H9 (cell line): ENCODE data around the gene ZNF738. TPM values are rescaled to one million over a fixed set of nuclear protein-coding genes. Genes with fewer than 3 reads are reported as not detected.
"Not testable (repeated sequence)": the region's sequence is repeated elsewhere in the genome, so short reads cannot be mapped to it uniquely, and the experiment has no call there.

Experiments
- DNase-seq: peaks from one replicate; pipeline ENCODE4 v3.0.0-alpha.2; 2017
- H2AFZ ChIP-seq: one replicate; pipeline ENCODE4 v1.6.1; 2013; ENCODE audit warnings: mild to moderate bottlenecking, low read length, control low read depth, moderate library complexity
- H2AK5ac ChIP-seq: 2 replicates; pipeline ENCODE4 v1.6.1; 2013; ENCODE audit warnings: low read length, control low read depth, mixed read lengths; ENCODE audit not compliant: insufficient read length
- H2BK120ac ChIP-seq: one replicate; pipeline ENCODE4 v1.6.1; 2013; ENCODE audit warnings: low read depth, mild to moderate bottlenecking, low read length, control low read depth, inconsistent platforms; ENCODE audit not compliant: poor library complexity, severe bottlenecking
- H2BK12ac ChIP-seq: 2 replicates; pipeline ENCODE4 v1.6.1; 2013; ENCODE audit warnings: low read length, control low read depth, mixed read lengths, low read depth; ENCODE audit not compliant: insufficient read length
- H2BK15ac ChIP-seq: 2 replicates; pipeline ENCODE4 v1.6.1; 2013; ENCODE audit warnings: low read depth, low read length, control low read depth
- H2BK20ac ChIP-seq: one replicate; pipeline ENCODE4 v1.6.1; 2013; ENCODE audit warnings: low read depth, mild to moderate bottlenecking, low read length, control low read depth, inconsistent platforms; ENCODE audit not compliant: poor library complexity, severe bottlenecking
- H2BK5ac ChIP-seq: 2 replicates; pipeline ENCODE4 v1.6.1; 2013; ENCODE audit warnings: low read length, control low read depth, mixed read lengths; ENCODE audit not compliant: insufficient read length
- H3K14ac ChIP-seq: 2 replicates; pipeline ENCODE4 v1.6.1; 2013; ENCODE audit warnings: low read length, control low read depth; ENCODE audit not compliant: insufficient read depth
- H3K18ac ChIP-seq: 2 replicates; pipeline ENCODE4 v1.6.1; 2013; ENCODE audit warnings: low read depth, mild to moderate bottlenecking, mixed read lengths, low read length, control low read depth; ENCODE audit not compliant: insufficient read length
- H3K23ac ChIP-seq: 2 replicates; pipeline ENCODE4 v1.6.1; 2013; ENCODE audit warnings: low read length, control low read depth, mixed read lengths, low read depth; ENCODE audit not compliant: insufficient read length
- H3K23me2 ChIP-seq: 2 replicates; pipeline ENCODE4 v1.6.1; 2013; ENCODE audit warnings: low read depth, mild to moderate bottlenecking, mixed read lengths, low read length, control low read depth; ENCODE audit not compliant: insufficient read length, poor library complexity, severe bottlenecking
- H3K27ac ChIP-seq: 2 replicates; pipeline ENCODE4 v1.5.1; 2013; ENCODE audit warnings: low read length, control low read depth, mixed read lengths, low read depth; ENCODE audit not compliant: insufficient read length
- H3K27me3 ChIP-seq: 2 replicates; pipeline ENCODE4 v1.6.1; 2013; ENCODE audit warnings: low read length, control low read depth, inconsistent platforms; ENCODE audit not compliant: insufficient read depth
- H3K4ac ChIP-seq: 2 replicates; pipeline ENCODE4 v1.6.1; 2013; ENCODE audit warnings: low read depth, mild to moderate bottlenecking, control low read depth, inconsistent platforms, low read length, moderate library complexity
- H3K4me1 ChIP-seq: 2 replicates; pipeline ENCODE4 v1.6.1; 2013; ENCODE audit warnings: low read length, control low read depth, inconsistent platforms; ENCODE audit not compliant: insufficient read depth
- H3K4me2 ChIP-seq: 2 replicates; pipeline ENCODE4 v1.6.1; 2013; ENCODE audit warnings: low read length, control low read depth, mixed read lengths; ENCODE audit not compliant: insufficient read length, insufficient read depth
- H3K56ac ChIP-seq: 2 replicates; pipeline ENCODE4 v1.6.1; 2013; ENCODE audit warnings: low read depth, mild to moderate bottlenecking, mixed read lengths, low read length, control low read depth; ENCODE audit not compliant: insufficient read length
- H3K79me1 ChIP-seq: 2 replicates; pipeline ENCODE4 v1.6.1; 2013; ENCODE audit warnings: low read depth, mild to moderate bottlenecking, moderate library complexity, low read length, control low read depth, inconsistent platforms; ENCODE audit not compliant: insufficient read depth, poor library complexity, severe bottlenecking
- H3K79me2 ChIP-seq: 2 replicates; pipeline ENCODE4 v1.6.1; 2013; ENCODE audit warnings: low read length, control low read depth, inconsistent platforms; ENCODE audit not compliant: insufficient read depth
- H3K9ac ChIP-seq: 2 replicates; pipeline ENCODE4 v1.6.1; 2013; ENCODE audit warnings: low read length, control low read depth, mixed read lengths; ENCODE audit not compliant: insufficient read length; ENCODE audit errors: extremely low read depth
- H3K9me3 ChIP-seq: one replicate; pipeline ENCODE4 v1.6.1; 2013; ENCODE audit warnings: low read depth, low read length, inconsistent platforms; ENCODE audit not compliant: control insufficient read depth
- H3T11ph ChIP-seq: one replicate; pipeline ENCODE4 v1.6.1; 2013; ENCODE audit warnings: mild to moderate bottlenecking, low read length, control low read depth, inconsistent platforms
- H4K20me1 ChIP-seq: one replicate; pipeline ENCODE4 v1.6.1; 2013; ENCODE audit not compliant: control insufficient read depth, insufficient read length, insufficient read depth
- H4K5ac ChIP-seq: 2 replicates; pipeline ENCODE4 v1.6.1; 2013; ENCODE audit warnings: low read depth, mild to moderate bottlenecking, mixed read lengths, low read length, control low read depth; ENCODE audit not compliant: insufficient read length
- H4K8ac ChIP-seq: replicated peaks from 2 replicates; pipeline ENCODE4 v1.6.1; 2013; ENCODE audit warnings: low read length, control low read depth, mixed read lengths, low read depth; ENCODE audit not compliant: insufficient read length
- H4K91ac ChIP-seq: 2 replicates; pipeline ENCODE4 v1.6.1; 2013; ENCODE audit warnings: low read depth, mild to moderate bottlenecking, moderate library complexity, mixed read lengths, low read length, control low read depth; ENCODE audit not compliant: insufficient read length
- H3K27ac Mint-ChIP-seq, 3 experiments: 2 replicates in 2 of 3; 3 replicates in 1 of 3; pipeline ENCODE4 v1.8.0; 2020 to 2021; ENCODE audit warnings: mixed read lengths in 3 of 3, mild to moderate bottlenecking in 1 of 3, moderate library complexity in 1 of 3
- H3K27me3 Mint-ChIP-seq: 2 replicates; pipeline ENCODE4 v1.8.0; 2021; ENCODE audit warnings: low read depth, mild to moderate bottlenecking, moderate library complexity, mixed read lengths
- H3K36me3 Mint-ChIP-seq, 3 experiments: 2 replicates in 2 of 3; 3 replicates in 1 of 3; pipeline ENCODE4 v1.8.0; 2020 to 2021; ENCODE audit warnings: low read depth in 3 of 3, mixed read lengths in 3 of 3; ENCODE audit not compliant: insufficient read depth in 1 of 3
- H3K4me1 Mint-ChIP-seq, 2 experiments: 2 replicates each; pipeline ENCODE4 v1.8.0; 2020; ENCODE audit warnings: mixed read lengths in 2 of 2
- H3K4me3 Mint-ChIP-seq, 2 experiments: 2 replicates in 1 of 2; 3 replicates in 1 of 2; pipeline ENCODE4 v1.8.0; 2020 to 2021; ENCODE audit warnings: mild to moderate bottlenecking in 2 of 2, mixed read lengths in 2 of 2, moderate library complexity in 1 of 2
- H3K9me3 Mint-ChIP-seq, 2 experiments: 2 replicates in 1 of 2; 3 replicates in 1 of 2; pipeline ENCODE4 v1.8.0; 2020; ENCODE audit warnings: mild to moderate bottlenecking in 2 of 2, mixed read lengths in 2 of 2, moderate library complexity in 1 of 2
- WGBS: extraction: QIAGEN DNeasy Blood & Tissue Kit; methylation state at CpG from one replicate; pipeline ENCODE4 v1.1.7; 2013; ENCODE audit warnings: missing lambda C conversion rate, low lambda C conversion rate, mixed read lengths; ENCODE audit not compliant: insufficient read length; ENCODE audit errors: extremely low coverage; 5-methylcytosine and 5-hydroxymethylcytosine counted together
- total RNA-seq: library from RNA; stranded (reverse); gene quantifications from 2 replicates; pipeline ENCODE4 v1.2.1, GENCODE V29; 2021
- TF ChIP-seq, protein P1 (sequence below): fragments of 200-600 bp; sonication (generic); conservative IDR thresholded peaks from 3 replicates; pipeline ENCODE4 v1.8.0; 2021; ENCODE audit warnings: antibody characterized with exemption, mild to moderate bottlenecking

Gene ZNF738
- total RNA-seq, 1 experiment from 2014 or later, result 63.3 TPM

DNA sequence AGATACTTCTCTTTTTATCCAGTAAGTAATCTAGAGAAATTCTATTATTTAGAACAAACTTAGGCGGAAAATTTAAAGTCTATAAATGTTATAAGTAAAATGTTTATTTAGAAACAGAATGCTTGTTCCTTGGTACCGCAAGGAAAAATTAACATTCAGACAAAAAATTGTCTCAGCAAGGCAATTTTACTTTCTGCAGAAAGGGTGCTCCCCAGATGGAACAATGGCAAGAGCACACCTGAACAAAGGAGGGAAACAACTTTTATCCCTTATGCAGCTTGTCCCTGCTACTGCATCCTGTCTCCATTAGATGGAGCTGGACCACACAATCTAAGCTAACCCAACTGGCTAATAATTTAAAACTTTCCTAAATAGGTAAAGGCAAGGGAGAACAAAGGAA, 23.1 kb upstream of the ZNF738 start:
- WGBS, result no CpG with 5 or more reads among the region's 2 CpGs

DNA sequence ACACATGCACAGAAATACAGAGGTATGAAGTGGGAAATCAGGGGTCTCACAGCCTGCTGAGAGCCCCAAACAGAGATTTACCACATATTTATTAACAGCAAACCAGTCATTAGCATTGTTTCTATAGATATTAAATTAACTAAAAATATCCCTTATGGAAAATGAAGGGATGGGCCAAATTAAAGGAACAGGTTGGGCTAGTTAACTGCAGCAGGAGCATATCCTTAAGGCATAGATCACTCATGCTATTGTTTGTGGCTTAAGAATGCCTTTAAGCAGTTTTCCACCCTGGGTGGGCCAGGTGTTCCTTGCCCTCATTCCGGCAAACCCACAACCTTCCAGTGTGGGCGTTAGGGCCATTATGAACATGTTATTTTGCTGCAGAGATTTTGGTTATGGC, 14.0 kb upstream of the ZNF738 start:
- H4K5ac ChIP-seq, H3K23ac ChIP-seq, H2BK5ac ChIP-seq, H2AK5ac ChIP-seq, H3K27ac ChIP-seq, H3K4me1 Mint-ChIP-seq, H2BK120ac ChIP-seq, H2BK15ac ChIP-seq, H3K9ac ChIP-seq, H4K91ac ChIP-seq, H3K27me3 Mint-ChIP-seq, H2BK20ac ChIP-seq, H2AFZ ChIP-seq, H3K4me2 ChIP-seq, H3K18ac ChIP-seq, H3K56ac ChIP-seq, H3K27ac Mint-ChIP-seq, DNase-seq, H4K8ac ChIP-seq, H3K79me2 ChIP-seq, H3K4me1 ChIP-seq, H3K23me2 ChIP-seq, H3K79me1 ChIP-seq, H2BK12ac ChIP-seq, H3K27me3 ChIP-seq, H3K4ac ChIP-seq, H4K20me1 ChIP-seq, H3T11ph ChIP-seq, H3K14ac ChIP-seq, H3K4me3 Mint-ChIP-seq, H3K9me3 ChIP-seq: not testable (repeated sequence)
- peaks cover 33 to 59% of the 10 kb centered on the region in 2 experiments for H3K9me3 Mint-ChIP-seq
- no CpG with 5 or more reads among the region's 2 CpGs for WGBS
- H3K36me3 Mint-ChIP-seq, result peaks cover 2 to 16% (median 14%) of the 10 kb centered on the region in 3 experiments; a peak in 6 of 7 replicates

More for the DNA sequence above, 23.1 kb upstream of the ZNF738 start:
- TF ChIP-seq, protein P1, sequence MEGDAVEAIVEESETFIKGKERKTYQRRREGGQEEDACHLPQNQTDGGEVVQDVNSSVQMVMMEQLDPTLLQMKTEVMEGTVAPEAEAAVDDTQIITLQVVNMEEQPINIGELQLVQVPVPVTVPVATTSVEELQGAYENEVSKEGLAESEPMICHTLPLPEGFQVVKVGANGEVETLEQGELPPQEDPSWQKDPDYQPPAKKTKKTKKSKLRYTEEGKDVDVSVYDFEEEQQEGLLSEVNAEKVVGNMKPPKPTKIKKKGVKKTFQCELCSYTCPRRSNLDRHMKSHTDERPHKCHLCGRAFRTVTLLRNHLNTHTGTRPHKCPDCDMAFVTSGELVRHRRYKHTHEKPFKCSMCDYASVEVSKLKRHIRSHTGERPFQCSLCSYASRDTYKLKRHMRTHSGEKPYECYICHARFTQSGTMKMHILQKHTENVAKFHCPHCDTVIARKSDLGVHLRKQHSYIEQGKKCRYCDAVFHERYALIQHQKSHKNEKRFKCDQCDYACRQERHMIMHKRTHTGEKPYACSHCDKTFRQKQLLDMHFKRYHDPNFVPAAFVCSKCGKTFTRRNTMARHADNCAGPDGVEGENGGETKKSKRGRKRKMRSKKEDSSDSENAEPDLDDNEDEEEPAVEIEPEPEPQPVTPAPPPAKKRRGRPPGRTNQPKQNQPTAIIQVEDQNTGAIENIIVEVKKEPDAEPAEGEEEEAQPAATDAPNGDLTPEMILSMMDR, result 0 out of 3 replicates have a peak, but pooled peaks have one; percentile 8
- Histone ChIP-seq H4K8ac (no peak overlapping the region), H3K4me2 (no peak overlapping the region), H3K23me2 (no peaks in the 10 kb centered on the region), H2AK5ac (no peak overlapping the region), H3K14ac (no peak overlapping the region), H3K56ac (no peak overlapping the region), H3K9me3 (peaks cover 19% of the 10 kb centered on the region), H3K4me1 (no peaks in the 10 kb centered on the region), H2BK120ac (no peak overlapping the region), H3K27ac (no peak overlapping the region), H3K23ac (no peak overlapping the region), H4K5ac (no peak overlapping the region), H3T11ph (no peak overlapping the region), H3K79me2 (no peaks in the 10 kb centered on the region), H2BK20ac (no peak overlapping the region), H3K79me1 (no peaks in the 10 kb centered on the region), H4K20me1 (no peaks in the 10 kb centered on the region), H3K4ac (no peak overlapping the region), H2BK12ac (no peak overlapping the region), H3K9ac (no peak overlapping the region), H2BK5ac (no peak overlapping the region), H2BK15ac (no peak overlapping the region), H3K27me3 (no peaks in the 10 kb centered on the region), H2AFZ (no peak overlapping the region), H3K18ac (no peak overlapping the region), H4K91ac (no peak overlapping the region)
- DNase-seq, result no peak
- H3K27ac Mint-ChIP-seq, result no peak overlapping the region
- H3K27me3 Mint-ChIP-seq, result no peaks in the 10 kb centered on the region; the same call in 1 of the 2 replicates
- no peaks in the 10 kb centered on the region for H3K4me1 Mint-ChIP-seq
- peaks cover 65 to 72% of the 10 kb centered on the region in 2 experiments for H3K9me3 Mint-ChIP-seq
- H3K4me3 Mint-ChIP-seq, result no peak overlapping the region
- H3K36me3 Mint-ChIP-seq, result peaks cover 10 to 25% (median 24%) of the 10 kb centered on the region in 3 experiments
